NCI-H446 treated with DMSO at 0.1 percent for 48 hours (cell line): ENCODE data around the gene HDAC4.
"Not testable (repeated sequence)": the region's sequence is repeated elsewhere in the genome, so short reads cannot be mapped to it uniquely, and the experiment has no call there.

Experiments
- DNase-seq: peaks from one replicate; lab custom pipeline; 2025; lab: John Stamatoyannopoulos, UW

The HDAC4 gene

GRCh38 chr2:239043326-239043725, 357.5 kb downstream of the HDAC4 start:
- no peak for DNase-seq

- DNase-seq, result no peak
These were observed 358.1 kb downstream of the HDAC4 start for GRCh38 chr2:239042551-239043320.

- DNase-seq, result no peak
These were observed 358.8 kb downstream of the HDAC4 start for GRCh38 chr2:239042046-239042445.

- DNase-seq, result no peak
These were observed 359.8 kb downstream of the HDAC4 start for GRCh38 chr2:239041062-239041461.

GRCh38 chr2:239040152-239040761, 360.6 kb downstream of the HDAC4 start:
- no peak for DNase-seq

- DNase-seq, result no peak
These were observed 361.4 kb downstream of the HDAC4 start for GRCh38 chr2:239039479-239039861.

GRCh38 chr2:239038773-239039478, 361.9 kb downstream of the HDAC4 start:
- DNase-seq, result no peak

- not testable (repeated sequence) for DNase-seq
These were observed 362.5 kb downstream of the HDAC4 start for GRCh38 chr2:239038284-239038683.

- DNase-seq, result no peak
These were observed 363.3 kb downstream of the HDAC4 start for GRCh38 chr2:239037559-239037910.

GRCh38 chr2:239036819-239037558, 363.8 kb downstream of the HDAC4 start:
- no peak for DNase-seq

GRCh38 chr2:239035997-239036731, 364.7 kb downstream of the HDAC4 start:
- no peak for DNase-seq

GRCh38 chr2:239035361-239035814, 365.4 kb downstream of the HDAC4 start:
- no peak for DNase-seq

- no peak for DNase-seq
These were observed 366.1 kb downstream of the HDAC4 start for GRCh38 chr2:239034561-239035341.

GRCh38 chr2:239033801-239034560, 366.8 kb downstream of the HDAC4 start:
- DNase-seq, result no peak

GRCh38 chr2:239029958-239030357, 370.9 kb downstream of the HDAC4 start:
- DNase-seq, result no peak

GRCh38 chr2:239028253-239028619, 372.6 kb downstream of the HDAC4 start:
- no peak for DNase-seq

- no peak for DNase-seq
These were observed 373.2 kb downstream of the HDAC4 start for GRCh38 chr2:239027391-239028252.

GRCh38 chr2:239026711-239027361, 374.0 kb downstream of the HDAC4 start:
- DNase-seq, result no peak
